ENCODE data around the gene CNTF. TPM values are rescaled to one million over a fixed set of nuclear protein-coding genes. Genes with fewer than 3 reads are reported as not detected.

CNTF gene
- total and polyA plus RNA-seq, 2 experiments from 2014 or later = 0.24 to 1.8 TPM

GRCh38 chr11:58608331-58608730 lies 14.1 kb upstream of the CNTF start (continued):
- TF ChIP-seq, protein P1, sequence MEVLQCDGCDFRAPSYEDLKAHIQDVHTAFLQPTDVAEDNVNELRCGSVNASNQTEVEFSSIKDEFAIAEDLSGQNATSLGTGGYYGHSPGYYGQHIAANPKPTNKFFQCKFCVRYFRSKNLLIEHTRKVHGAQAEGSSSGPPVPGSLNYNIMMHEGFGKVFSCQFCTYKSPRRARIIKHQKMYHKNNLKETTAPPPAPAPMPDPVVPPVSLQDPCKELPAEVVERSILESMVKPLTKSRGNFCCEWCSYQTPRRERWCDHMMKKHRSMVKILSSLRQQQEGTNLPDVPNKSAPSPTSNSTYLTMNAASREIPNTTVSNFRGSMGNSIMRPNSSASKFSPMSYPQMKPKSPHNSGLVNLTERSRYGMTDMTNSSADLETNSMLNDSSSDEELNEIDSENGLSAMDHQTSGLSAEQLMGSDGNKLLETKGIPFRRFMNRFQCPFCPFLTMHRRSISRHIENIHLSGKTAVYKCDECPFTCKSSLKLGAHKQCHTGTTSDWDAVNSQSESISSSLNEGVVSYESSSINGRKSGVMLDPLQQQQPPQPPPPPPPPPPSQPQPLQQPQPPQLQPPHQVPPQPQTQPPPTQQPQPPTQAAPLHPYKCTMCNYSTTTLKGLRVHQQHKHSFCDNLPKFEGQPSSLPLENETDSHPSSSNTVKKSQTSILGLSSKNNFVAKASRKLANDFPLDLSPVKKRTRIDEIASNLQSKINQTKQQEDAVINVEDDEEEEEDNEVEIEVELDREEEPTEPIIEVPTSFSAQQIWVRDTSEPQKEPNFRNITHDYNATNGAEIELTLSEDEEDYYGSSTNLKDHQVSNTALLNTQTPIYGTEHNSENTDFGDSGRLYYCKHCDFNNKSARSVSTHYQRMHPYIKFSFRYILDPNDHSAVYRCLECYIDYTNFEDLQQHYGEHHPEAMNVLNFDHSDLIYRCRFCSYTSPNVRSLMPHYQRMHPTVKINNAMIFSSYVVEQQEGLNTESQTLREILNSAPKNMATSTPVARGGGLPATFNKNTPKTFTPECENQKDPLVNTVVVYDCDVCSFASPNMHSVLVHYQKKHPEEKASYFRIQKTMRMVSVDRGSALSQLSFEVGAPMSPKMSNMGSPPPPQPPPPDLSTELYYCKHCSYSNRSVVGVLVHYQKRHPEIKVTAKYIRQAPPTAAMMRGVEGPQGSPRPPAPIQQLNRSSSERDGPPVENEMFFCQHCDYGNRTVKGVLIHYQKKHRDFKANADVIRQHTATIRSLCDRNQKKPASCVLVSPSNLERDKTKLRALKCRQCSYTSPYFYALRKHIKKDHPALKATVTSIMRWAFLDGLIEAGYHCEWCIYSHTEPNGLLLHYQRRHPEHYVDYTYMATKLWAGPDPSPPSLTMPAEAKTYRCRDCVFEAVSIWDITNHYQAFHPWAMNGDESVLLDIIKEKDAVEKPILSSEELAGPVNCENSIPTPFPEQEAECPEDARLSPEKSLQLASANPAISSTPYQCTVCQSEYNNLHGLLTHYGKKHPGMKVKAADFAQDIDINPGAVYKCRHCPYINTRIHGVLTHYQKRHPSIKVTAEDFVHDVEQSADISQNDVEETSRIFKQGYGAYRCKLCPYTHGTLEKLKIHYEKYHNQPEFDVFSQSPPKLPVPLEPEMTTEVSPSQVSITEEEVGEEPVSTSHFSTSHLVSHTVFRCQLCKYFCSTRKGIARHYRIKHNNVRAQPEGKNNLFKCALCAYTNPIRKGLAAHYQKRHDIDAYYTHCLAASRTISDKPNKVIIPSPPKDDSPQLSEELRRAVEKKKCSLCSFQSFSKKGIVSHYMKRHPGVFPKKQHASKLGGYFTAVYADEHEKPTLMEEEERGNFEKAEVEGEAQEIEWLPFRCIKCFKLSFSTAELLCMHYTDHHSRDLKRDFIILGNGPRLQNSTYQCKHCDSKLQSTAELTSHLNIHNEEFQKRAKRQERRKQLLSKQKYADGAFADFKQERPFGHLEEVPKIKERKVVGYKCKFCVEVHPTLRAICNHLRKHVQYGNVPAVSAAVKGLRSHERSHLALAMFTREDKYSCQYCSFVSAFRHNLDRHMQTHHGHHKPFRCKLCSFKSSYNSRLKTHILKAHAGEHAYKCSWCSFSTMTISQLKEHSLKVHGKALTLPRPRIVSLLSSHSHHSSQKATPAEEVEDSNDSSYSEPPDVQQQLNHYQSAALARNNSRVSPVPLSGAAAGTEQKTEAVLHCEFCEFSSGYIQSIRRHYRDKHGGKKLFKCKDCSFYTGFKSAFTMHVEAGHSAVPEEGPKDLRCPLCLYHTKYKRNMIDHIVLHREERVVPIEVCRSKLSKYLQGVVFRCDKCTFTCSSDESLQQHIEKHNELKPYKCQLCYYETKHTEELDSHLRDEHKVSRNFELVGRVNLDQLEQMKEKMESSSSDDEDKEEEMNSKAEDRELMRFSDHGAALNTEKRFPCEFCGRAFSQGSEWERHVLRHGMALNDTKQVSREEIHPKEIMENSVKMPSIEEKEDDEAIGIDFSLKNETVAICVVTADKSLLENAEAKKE (CRISPR knock-in tag; IDR thresholded peaks at IDR 0.05) = no peak
- TF ChIP-seq EZH2phosphoT487 (IDR thresholded peaks at IDR 0.05; ENCODE audit: unreplicated experiment) = no peak
- TF ChIP-seq CTCF (conservative IDR thresholded peaks at IDR 0.05; ENCODE audit: low read depth in 2 of 2) = no peak
- TF ChIP-seq STAT1 (IDR thresholded peaks at IDR 0.05; ENCODE audit: unreplicated experiment) = no peak

DNA sequence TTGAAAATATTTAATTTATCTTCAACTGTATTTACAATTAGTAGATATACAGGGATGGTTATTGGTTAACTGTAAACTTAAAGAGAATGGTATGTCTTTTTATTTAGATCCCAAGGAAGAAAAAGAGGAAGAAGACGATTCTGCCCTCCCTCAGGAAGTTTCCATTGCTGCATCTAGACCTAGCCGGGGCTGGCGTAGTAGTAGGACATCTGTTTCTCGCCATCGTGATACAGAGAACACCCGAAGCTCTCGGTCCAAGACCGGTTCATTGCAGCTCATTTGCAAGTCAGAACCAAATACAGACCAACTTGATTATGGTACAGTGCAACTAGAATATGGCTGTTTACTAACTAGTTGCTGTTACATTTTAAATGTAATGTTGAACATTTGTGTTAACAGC lies 12.7 kb upstream of the CNTF start:
- H3K9me3 Mint-ChIP-seq = no peaks in the 10 kb centered on the region
- H3F3A ChIP-seq (replicated peaks; ENCODE audit: low read depth) = no peaks in the 10 kb centered on the region
- H3K27me3 ChIP-seq (ENCODE audit: insufficient read depth) = no peaks in the 10 kb centered on the region
- TF ChIP-seq STAT1 (IDR thresholded peaks at IDR 0.05; ENCODE audit: unreplicated experiment) (no peak), POLR2AphosphoS5 (IDR thresholded peaks at IDR 0.05; ENCODE audit: low read depth) (no peak), NANOG (IDR thresholded peaks at IDR 0.05; ENCODE audit: borderline replicate concordance) (no peak), EZH2 (IDR thresholded peaks at IDR 0.05; ENCODE audit: low read depth, unreplicated experiment) (no peak), EZH2phosphoT487 (IDR thresholded peaks at IDR 0.05; ENCODE audit: unreplicated experiment) (no peak), ZNF114 (CRISPR knock-in tag; IDR thresholded peaks at IDR 0.05) (no peak), JUNB (IDR thresholded peaks at IDR 0.05; ENCODE audit: unreplicated experiment) (no peak), ZNF331 (CRISPR knock-in tag; IDR thresholded peaks at IDR 0.05; ENCODE audit: low read depth) (no peak)
- H3K4me3 Mint-ChIP-seq = no peak overlapping the region
- H3K36me3 ChIP-seq (ENCODE audit: insufficient read depth) = peaks cover 37% of the 10 kb centered on the region
- H3K9me2 ChIP-seq (ENCODE audit: insufficient read depth) = no peaks in the 10 kb centered on the region
- H3K27ac ChIP-seq (ENCODE audit: low read depth) = no peak overlapping the region
- ATAC-seq = no peak
- no peak for DNase-seq (ENCODE audit: low spot score)
- no peaks in the 10 kb centered on the region for H3K27me3 Mint-ChIP-seq (ENCODE audit: insufficient read depth, low read depth, poor library complexity)
- H3K27ac Mint-ChIP-seq = no peak overlapping the region
- no peak overlapping the region for H2AFZ ChIP-seq
- H4K20me1 ChIP-seq (replicated peaks; ENCODE audit: insufficient read depth) = peaks cover 25% of the 10 kb centered on the region
- peaks cover 50% of the 10 kb centered on the region for H3K36me3 Mint-ChIP-seq (ENCODE audit: low read depth)
- peaks cover 54% of the 10 kb centered on the region for H3K79me2 ChIP-seq (replicated peaks; ENCODE audit: insufficient read depth)
- no peak overlapping the region for H3K4me3 ChIP-seq
- peaks cover 2% of the 10 kb centered on the region; the same call in 1 of the 3 replicates for H3K4me1 Mint-ChIP-seq
- H3K4me1 ChIP-seq (ENCODE audit: insufficient read depth) = no peaks in the 10 kb centered on the region
- no peak overlapping the region for H3K4me2 ChIP-seq

Measured in GM23338 (cell line).